K562 (cell line): ENCODE data around the gene CROCC2. TPM values are rescaled to one million over a fixed set of nuclear protein-coding genes. Genes with fewer than 3 reads are reported as not detected.

Experiments
- ATAC-seq: fragments of 200-7000 bp; cut with Tn5 transposase; 3 replicates; pipeline ENCODE4 v1.9.1; 2020; ENCODE audit warnings: moderate library complexity
- BruUV-seq: library from RNA; stranded (reverse); fragments of 400-500 nt; replicated peaks from 2 replicates; lab custom pipeline; 2021; lab: Mats Ljungman, UMichigan
- CTCF ChIA-PET: fragments of 300-600 bp; formaldehyde crosslinking; extraction: SDS; loops from one replicate; lab custom pipeline; 2021; ENCODE audit warnings: low intra/inter-chr PET ratio; lab: Yijun Ruan, JAX
- POLR2A ChIA-PET: fragments of 300-600, 350-650 bp; sonication (Branson Sonifier 250); formaldehyde crosslinking; extraction: SDS; loops from one replicate; lab custom pipeline; 2021; ENCODE audit warnings: antibody characterized with exemption, inconsistent platforms; lab: Yijun Ruan, JAX
- DNase-seq, 4 experiments: peaks; one replicate each; pipeline versions ENCODE4 v3.0.0 to v3.0.0-alpha.2; 2011 to 2018; ENCODE audit warnings: low spot score in 3 of 4, mixed read lengths in 3 of 4; ENCODE audit errors: extremely low read depth in 1 of 4
- FAIRE-seq: peaks from 2 replicates; lab custom pipeline; 2011; peaks lifted over from hg19 to GRCh38; lab: Jason Lieb, UNC
- H2AFZ ChIP-seq: 2 replicates; pipeline ENCODE4 v1.6.0; 2011; ENCODE audit warnings: low read depth, low read length, control low read depth, inconsistent platforms
- H3K27ac ChIP-seq: fragments of 200-600 bp; 3 replicates; pipeline ENCODE4 v1.8.0; 2011; ENCODE audit warnings: low read depth, mild to moderate bottlenecking, control low read depth, inconsistent platforms, low read length, moderate library complexity, mixed read lengths; ENCODE audit errors: extremely low read depth
- H3K27me3 ChIP-seq, 2 experiments: fragments of 300-600 bp in 1 of 2; 2 replicates in 1 of 2; 3 replicates in 1 of 2; pipeline versions ENCODE4 v1.6.0 to v1.8.0; 2011; ENCODE audit warnings: inconsistent platforms in 2 of 2, low read length in 2 of 2, mild to moderate bottlenecking in 1 of 2, mixed read lengths in 1 of 2, moderate library complexity in 1 of 2; ENCODE audit not compliant: control insufficient read depth in 2 of 2, insufficient read depth in 2 of 2
- H3K36me3 ChIP-seq: fragments of 300-600 bp; 3 replicates; pipeline ENCODE4 v1.8.0; 2011; ENCODE audit warnings: mild to moderate bottlenecking, low read length, inconsistent platforms; ENCODE audit not compliant: control insufficient read depth, insufficient read depth
- H3K4me1 ChIP-seq, 2 experiments: fragments of 200-600 bp in 1 of 2; replicated peaks in 1 of 2; 2 replicates in 1 of 2; 3 replicates in 1 of 2; pipeline versions ENCODE4 v1.5.1 to v1.8.0; 2011; ENCODE audit warnings: inconsistent platforms in 2 of 2, low read length in 2 of 2, mild to moderate bottlenecking in 1 of 2, mixed read lengths in 1 of 2, moderate library complexity in 1 of 2; ENCODE audit not compliant: control insufficient read depth in 2 of 2, insufficient read depth in 2 of 2
- H3K4me2 ChIP-seq: 2 replicates; pipeline ENCODE4 v1.6.1; 2011; ENCODE audit warnings: low read length, control low read depth, inconsistent platforms, mixed read lengths; ENCODE audit not compliant: insufficient read depth
- H3K4me3 ChIP-seq: fragments of 200-600 bp; sonication (generic), shearing (Covaris generic); 2 replicates; pipeline ENCODE4 v1.5.1; 2016; ENCODE audit warnings: control low read depth, inconsistent platforms
- H3K79me2 ChIP-seq: fragments of 200-600 bp; 3 replicates; pipeline ENCODE4 v1.8.0; 2011; ENCODE audit warnings: low read length, inconsistent platforms; ENCODE audit not compliant: control insufficient read depth, insufficient read depth
- H3K9ac ChIP-seq, 2 experiments: 2 replicates each; pipeline versions ENCODE4 v1.6.0 to v1.6.1; 2011; ENCODE audit warnings: low read depth in 2 of 2, low read length in 2 of 2, control low read depth in 1 of 2, inconsistent platforms in 1 of 2, mild to moderate bottlenecking in 1 of 2, mixed read lengths in 1 of 2; ENCODE audit not compliant: insufficient read depth in 1 of 2
- H3K9me1 ChIP-seq: one replicate; pipeline ENCODE4 v1.6.0; 2011; ENCODE audit warnings: inconsistent platforms, mild to moderate bottlenecking, low read length, moderate library complexity; ENCODE audit not compliant: control insufficient read depth, insufficient read depth
- H3K9me3 ChIP-seq: replicated peaks from 2 replicates; pipeline ENCODE4 v1.5.1; 2011; ENCODE audit warnings: low read depth, low read length, inconsistent platforms; ENCODE audit not compliant: control insufficient read depth, insufficient read depth
- H4K20me1 ChIP-seq: replicated peaks from 2 replicates; pipeline ENCODE4 v1.6.1; 2011; ENCODE audit warnings: low read length, inconsistent platforms, mixed read lengths; ENCODE audit not compliant: control insufficient read depth, insufficient read depth
- CBX5 ChIP-seq: IDR thresholded peaks from 2 replicates; pipeline ENCODE4 v1.6.1; 2014; ENCODE audit warnings: low read depth, borderline replicate concordance
- CCNT2 ChIP-seq: IDR thresholded peaks from 2 replicates; pipeline ENCODE4 v1.6.1; 2011; ENCODE audit warnings: borderline replicate concordance, low read depth, mild to moderate bottlenecking, moderate library complexity, mixed read lengths, low read length; ENCODE audit not compliant: insufficient read length; ENCODE audit errors: extremely low read depth
- CHD4 ChIP-seq: fragments of 200-600 bp; sonication (generic); IDR thresholded peaks from 3 replicates; pipeline ENCODE4 v1.6.1; 2012; ENCODE audit warnings: low read depth, mild to moderate bottlenecking, mixed read lengths, low read length, inconsistent platforms; ENCODE audit not compliant: insufficient read depth, insufficient replicate concordance, poor library complexity, severe bottlenecking
- GTF2F1 ChIP-seq: IDR thresholded peaks from 2 replicates; pipeline ENCODE4 v1.6.1; 2011; ENCODE audit warnings: low read depth, low read length, improper control_type of control experiment
- HDAC2 ChIP-seq: fragments of 450-650 bp; IDR thresholded peaks from 2 replicates; pipeline ENCODE4 v1.6.1; 2016; ENCODE audit warnings: mild to moderate bottlenecking
- TAF7 ChIP-seq: fragments of 450-650 bp; IDR thresholded peaks from 2 replicates; pipeline ENCODE4 v1.6.1; 2016; ENCODE audit warnings: missing genetic modification characterization, missing compliant biosample characterization
- ZNF431 ChIP-seq: sonication (generic); formaldehyde crosslinking; IDR thresholded peaks from 2 replicates; pipeline ENCODE4 v1.8.0; 2022; ENCODE audit warnings: mild to moderate bottlenecking, missing genetic modification reagents
- WGBS: fragments of 100-300 bp; shearing (Covaris generic); methylation state at CpG from one replicate; pipeline ENCODE4 v1.1.6; 2016; ENCODE audit warnings: low coverage, mixed read lengths; ENCODE audit not compliant: insufficient coverage; ENCODE audit errors: missing lambda C conversion rate; 5-methylcytosine and 5-hydroxymethylcytosine counted together
- in situ Hi-C: fragments of 300-500 bp; cut with MboI; formaldehyde crosslinking; loops from 4 replicates; pipeline ENCODE4 v1.15.0; 2018; ENCODE audit warnings: inconsistent platforms, mixed read lengths
- intact Hi-C: fragments of 100-400 bp; cut with micrococcal nuclease; formaldehyde crosslinking; loops from 2 replicates; pipeline ENCODE4 v1.14.2; 2022
- polyA plus RNA-seq, 8 experiments: library from polyadenylated mRNA; depleted of rRNA in 4 of 8; stranded (reverse) in 5 of 8; unstranded in 3 of 8; fragments of >200 nt; fragmentation: Nextera tagmentation in 2 of 8; fragmentation: Illumina TruSeq in 1 of 8; extraction: Ambion mirVana in 2 of 8; extraction: Trizol in 1 of 8; gene quantifications; 2 replicates each; pipeline versions ENCODE4 v1.2.1 to v1.2.3, GENCODE V29; 2011 to 2014; ENCODE audit warnings: inconsistent platforms in 1 of 8, missing spikeins in 1 of 8
- total RNA-seq, 7 experiments: library from RNA; depleted of rRNA in 6 of 7; stranded (reverse); fragments of >200 nt in 6 of 7; fragmentation: Illumina TruSeq in 2 of 7; extraction: Trizol in 2 of 7; gene quantifications; 2 replicates each; pipeline versions ENCODE4 v1.2.1 to v1.2.3, GENCODE V29; 2011 to 2021; ENCODE audit warnings: low replicate concordance in 1 of 7

Gene CROCC2
- total and polyA plus RNA-seq, 9 of the 15 experiments (the other 6 are each of a cell fraction or from before 2014, with no cell fraction given): not detected

- Histone ChIP-seq H4K20me1 (no peaks in the 10 kb centered on the region), H3K9me1 (no peaks in the 10 kb centered on the region), H3K9ac (no peak overlapping the region), H3K27me3 (peaks cover 0 to 37% of the 10 kb centered on the region in 2 experiments; a peak in 3 of 5 replicates), H3K79me2 (no peaks in the 10 kb centered on the region), H3K4me1 (peaks cover 0 to 7% of the 10 kb centered on the region in 2 experiments; a peak in 2 of 5 replicates), H3K36me3 (no peaks in the 10 kb centered on the region), H3K27ac (no peak overlapping the region), H3K9me3 (no peaks in the 10 kb centered on the region), H3K4me3 (no peak overlapping the region), H3K4me2 (no peak overlapping the region), H2AFZ (no peak overlapping the region)
- FAIRE-seq (no peak), ATAC-seq (no peak), DNase-seq (no peak)
- intact Hi-C loops: no loop called here
- in situ Hi-C loops: no loop called here
- CTCF ChIA-PET: no interaction called here
- TF ChIP-seq CHD4: no peak
- TF ChIP-seq TAF7 (tag): no peak
- no peak for TF ChIP-seq CBX5
- TF ChIP-seq GTF2F1: no peak
- no peak for TF ChIP-seq ZNF431 (CRISPR knock-in tag)
- no peak for TF ChIP-seq CCNT2
- no peak for TF ChIP-seq HDAC2
- POLR2A ChIA-PET: no interaction called here
- BruUV-seq: no TSS peak
- whole genome bisulfite sequencing: 0% methylated on average over 12 of the region's 29 CpGs
Measured at GRCh38 chr2:241011751-241012510, 105.8 kb downstream of the CROCC2 start.
